ENCODE data around the gene EPB41L4B. TPM values are rescaled to one million over a fixed set of nuclear protein-coding genes. Genes with fewer than 3 reads are reported as not detected.
A peak's percentile ranks its signal among the peaks of the same experiment; 100 is the strongest.

The EPB41L4B gene
- total and polyA plus RNA-seq, 2 experiments from 2014 or later: 11.0 to 32.2 TPM

GRCh38 chr9:109321727-109322126, 868 bp upstream of the EPB41L4B start (continued):
- no peak for TF ChIP-seq JUNB (IDR thresholded peaks at IDR 0.05; ENCODE audit: unreplicated experiment)
- TF ChIP-seq, protein P1, sequence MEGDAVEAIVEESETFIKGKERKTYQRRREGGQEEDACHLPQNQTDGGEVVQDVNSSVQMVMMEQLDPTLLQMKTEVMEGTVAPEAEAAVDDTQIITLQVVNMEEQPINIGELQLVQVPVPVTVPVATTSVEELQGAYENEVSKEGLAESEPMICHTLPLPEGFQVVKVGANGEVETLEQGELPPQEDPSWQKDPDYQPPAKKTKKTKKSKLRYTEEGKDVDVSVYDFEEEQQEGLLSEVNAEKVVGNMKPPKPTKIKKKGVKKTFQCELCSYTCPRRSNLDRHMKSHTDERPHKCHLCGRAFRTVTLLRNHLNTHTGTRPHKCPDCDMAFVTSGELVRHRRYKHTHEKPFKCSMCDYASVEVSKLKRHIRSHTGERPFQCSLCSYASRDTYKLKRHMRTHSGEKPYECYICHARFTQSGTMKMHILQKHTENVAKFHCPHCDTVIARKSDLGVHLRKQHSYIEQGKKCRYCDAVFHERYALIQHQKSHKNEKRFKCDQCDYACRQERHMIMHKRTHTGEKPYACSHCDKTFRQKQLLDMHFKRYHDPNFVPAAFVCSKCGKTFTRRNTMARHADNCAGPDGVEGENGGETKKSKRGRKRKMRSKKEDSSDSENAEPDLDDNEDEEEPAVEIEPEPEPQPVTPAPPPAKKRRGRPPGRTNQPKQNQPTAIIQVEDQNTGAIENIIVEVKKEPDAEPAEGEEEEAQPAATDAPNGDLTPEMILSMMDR (conservative IDR thresholded peaks at IDR 0.05; ENCODE audit: low read depth in 2 of 2): no peak

DNA sequence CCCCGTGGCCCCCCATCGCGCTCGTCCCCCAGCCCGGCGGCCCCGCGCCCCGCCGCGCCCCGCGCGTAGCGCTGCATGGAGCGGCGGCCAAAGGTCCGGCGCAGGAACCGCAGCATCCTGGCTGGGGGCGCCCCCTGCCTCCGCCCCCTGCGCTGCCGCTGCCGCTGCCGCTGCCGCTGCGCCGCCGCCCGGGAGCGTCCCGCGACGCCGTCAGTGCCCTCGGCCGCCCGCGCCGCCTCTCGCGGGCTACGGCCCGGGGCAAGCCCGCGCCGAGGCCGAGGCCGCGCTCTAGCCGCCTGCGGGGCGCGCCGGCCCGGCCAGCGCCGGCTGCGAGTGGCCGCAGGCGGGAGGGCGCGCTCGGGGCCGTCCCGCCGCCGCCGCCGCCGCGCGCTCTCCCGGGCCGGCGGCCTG, 523 bp downstream of the EPB41L4B start:
- peak; percentile 46 for DNase-seq (ENCODE audit: low spot score)
- peaks cover 10% of the 10 kb centered on the region for H3F3A ChIP-seq (replicated peaks; ENCODE audit: low read depth)
- Mint-ChIP-seq H3K27me3 (ENCODE audit: insufficient read depth, low read depth, poor library complexity) (peaks cover 21% of the 10 kb centered on the region), H3K36me3 (ENCODE audit: low read depth) (no peaks in the 10 kb centered on the region; the same call in 2 of the 3 replicates), H3K27ac (no peak overlapping the region), H3K9me3 (no peaks in the 10 kb centered on the region), H3K4me3 (no peak overlapping the region), H3K4me1 (peaks cover 39% of the 10 kb centered on the region)
- no peaks in the 10 kb centered on the region for H3K9me2 ChIP-seq (ENCODE audit: insufficient read depth)
- no peaks in the 10 kb centered on the region for H3K36me3 ChIP-seq (ENCODE audit: insufficient read depth)
- ATAC-seq: no peak
- no peak overlapping the region for H3K4me3 ChIP-seq
- peaks cover 38% of the 10 kb centered on the region for H3K79me2 ChIP-seq (replicated peaks; ENCODE audit: insufficient read depth)
- no peak for TF ChIP-seq CREB1 (CRISPR knock-in tag; IDR thresholded peaks at IDR 0.05; ENCODE audit: low read depth)
- TF ChIP-seq, protein P1 (conservative IDR thresholded peaks at IDR 0.05; ENCODE audit: low read depth in 2 of 2): peak in 1 of 2 experiments; percentile 34; a peak in 2 of 4 replicates
- H3K27ac ChIP-seq (ENCODE audit: low read depth): no peak overlapping the region
- no peak overlapping the region for H2AFZ ChIP-seq
- peaks cover 5% of the 10 kb centered on the region; the same call in 1 of the 2 replicates for H3K27me3 ChIP-seq (ENCODE audit: insufficient read depth)
- H3K4me2 ChIP-seq: no peak overlapping the region
- no peaks in the 10 kb centered on the region; the same call in 1 of the 2 replicates for H4K20me1 ChIP-seq (replicated peaks; ENCODE audit: insufficient read depth)
- H3K4me1 ChIP-seq (ENCODE audit: insufficient read depth): peaks cover 35% of the 10 kb centered on the region

DNA sequence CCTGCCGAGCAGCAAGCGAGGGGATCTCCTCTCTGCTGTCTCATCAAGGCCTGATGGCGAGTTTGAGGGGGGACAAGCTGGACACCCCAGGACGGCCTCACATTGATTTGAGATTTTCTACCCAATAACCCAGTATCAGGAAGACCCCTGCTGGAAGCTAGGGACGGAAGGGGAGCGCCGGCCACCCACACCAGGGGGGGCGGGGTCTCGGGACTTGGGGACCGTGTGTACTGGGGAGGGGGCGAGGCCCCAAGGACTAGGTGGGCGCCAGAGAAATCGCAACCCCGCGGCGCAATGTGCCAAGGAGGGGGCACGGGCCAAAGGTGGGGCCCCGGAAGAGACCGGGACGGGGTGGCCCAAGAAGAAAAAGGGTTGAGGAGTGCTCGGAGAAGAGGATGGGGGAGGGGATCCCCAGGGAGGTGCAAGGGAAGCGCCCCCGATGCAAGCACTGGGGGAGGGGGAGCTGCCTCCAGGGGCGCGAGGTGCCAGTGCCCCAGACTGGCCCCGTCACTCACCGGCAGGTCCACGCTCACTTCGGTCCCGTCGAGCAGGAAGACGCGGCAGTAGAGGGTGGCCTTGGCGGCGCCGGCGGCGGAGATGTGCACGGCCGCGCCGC, 1.1 kb downstream of the EPB41L4B start:
- H3K4me1 Mint-ChIP-seq: peaks cover 45% of the 10 kb centered on the region
- H3K4me3 Mint-ChIP-seq: peak overlapping the region; percentile 93
- Histone ChIP-seq H4K20me1 (replicated peaks; ENCODE audit: insufficient read depth) (no peaks in the 10 kb centered on the region; the same call in 1 of the 2 replicates), H3K27me3 (ENCODE audit: insufficient read depth) (peaks cover 5% of the 10 kb centered on the region; the same call in 1 of the 2 replicates), H3K4me1 (ENCODE audit: insufficient read depth) (peaks cover 41% of the 10 kb centered on the region), H3K36me3 (ENCODE audit: insufficient read depth) (no peaks in the 10 kb centered on the region), H3K4me2 (peak overlapping the region; percentile 99), H3K79me2 (replicated peaks; ENCODE audit: insufficient read depth) (peaks cover 44% of the 10 kb centered on the region), H2AFZ (peak overlapping the region; percentile 59; the same call in 1 of the 2 replicates), H3K4me3 (peak overlapping the region; percentile 97), H3K9me2 (ENCODE audit: insufficient read depth) (no peaks in the 10 kb centered on the region), H3K27ac (ENCODE audit: low read depth) (peak overlapping the region; percentile 99; the same call in 1 of the 2 replicates), H3F3A (replicated peaks; ENCODE audit: low read depth) (peaks cover 10% of the 10 kb centered on the region)
- DNase-seq (ENCODE audit: low spot score) (peak; percentile 66), ATAC-seq (peak; percentile 2; the same call in 2 of the 3 replicates)
- no peaks in the 10 kb centered on the region for H3K9me3 Mint-ChIP-seq
- no peaks in the 10 kb centered on the region; the same call in 2 of the 3 replicates for H3K36me3 Mint-ChIP-seq (ENCODE audit: low read depth)
- TF ChIP-seq JUNB (IDR thresholded peaks at IDR 0.05; ENCODE audit: unreplicated experiment): no peak
- TF ChIP-seq POLR2AphosphoS5 (IDR thresholded peaks at IDR 0.05; ENCODE audit: low read depth): peak; percentile 12; the same call in 1 of the 2 replicates
- TF ChIP-seq, protein P1 (conservative IDR thresholded peaks at IDR 0.05; ENCODE audit: low read depth in 2 of 2): peak in 1 of 2 experiments; percentile 35; a peak in 2 of 4 replicates
- peaks cover 21% of the 10 kb centered on the region for H3K27me3 Mint-ChIP-seq (ENCODE audit: insufficient read depth, low read depth, poor library complexity)
- H3K27ac Mint-ChIP-seq: peak overlapping the region; percentile 63; the same call in 1 of the 2 replicates
